GM18868 (cell line): Measurements from ENCODE around the gene ATXN7L1.
"Not testable (repeated sequence)": the region's sequence is repeated elsewhere in the genome, so short reads cannot be mapped to it uniquely, and the experiment has no call there.

Source experiments
- ATAC-seq: cut with Tn5 transposase; IDR thresholded peaks from one replicate; pipeline ENCODE4 v1.9.1; 2021; ENCODE audit warnings: mild to moderate bottlenecking, moderate library complexity; ENCODE audit not compliant: unreplicated experiment

The ATXN7L1 gene

GRCh38 chr7:105623906-105624305 lies 252.5 kb downstream of the ATXN7L1 start:
- ATAC-seq, result no peak

DNA sequence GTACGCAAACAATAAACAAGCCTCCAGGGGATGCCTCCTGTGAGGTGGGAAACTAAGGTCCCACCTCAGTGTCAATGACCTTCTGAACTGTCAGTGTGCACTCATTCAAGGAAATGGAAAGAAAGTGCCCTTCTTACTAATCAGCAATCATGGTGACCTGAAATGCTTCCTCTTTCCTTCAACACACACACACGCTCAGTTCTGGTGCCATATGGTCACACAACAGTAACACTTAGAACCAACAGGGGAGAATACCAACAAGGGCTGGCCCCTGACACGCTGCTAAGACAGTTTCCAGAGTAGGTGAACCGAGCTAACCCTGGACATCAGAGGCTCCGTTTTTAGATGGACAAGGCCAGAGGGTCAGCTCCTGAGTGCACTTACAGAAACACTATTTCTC lies 253.0 kb downstream of the ATXN7L1 start:
- no peak for ATAC-seq

DNA sequence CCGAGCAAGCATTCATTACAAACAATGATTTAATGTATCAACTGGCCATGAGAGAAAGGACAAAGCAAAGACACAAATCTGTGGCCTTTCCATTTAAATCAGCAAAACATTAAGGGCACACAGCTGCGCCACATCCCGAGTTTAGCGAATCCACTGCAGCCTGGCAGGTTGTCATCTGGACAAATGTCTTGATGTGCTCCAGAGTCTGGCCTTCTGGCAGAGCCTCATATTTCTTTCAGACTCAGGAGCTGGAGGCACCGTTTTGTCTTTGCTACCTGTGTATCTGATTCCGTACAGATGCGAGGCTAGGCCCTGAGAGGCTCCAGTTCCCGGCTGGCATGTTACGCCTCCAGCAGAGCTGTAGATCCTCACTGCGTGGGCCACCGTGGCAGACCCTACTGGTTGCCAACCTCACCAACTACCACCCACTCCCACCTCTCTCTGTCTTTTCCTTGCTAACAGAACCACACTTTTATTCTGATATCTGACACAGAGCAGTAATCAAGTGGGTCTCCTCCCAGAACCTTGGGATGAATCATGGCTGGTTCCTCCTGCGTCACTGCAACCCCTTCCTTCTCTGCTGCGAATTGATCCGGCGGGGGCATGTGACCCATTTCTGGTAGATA lies 254.2 kb downstream of the ATXN7L1 start:
- ATAC-seq, result no peak

DNA sequence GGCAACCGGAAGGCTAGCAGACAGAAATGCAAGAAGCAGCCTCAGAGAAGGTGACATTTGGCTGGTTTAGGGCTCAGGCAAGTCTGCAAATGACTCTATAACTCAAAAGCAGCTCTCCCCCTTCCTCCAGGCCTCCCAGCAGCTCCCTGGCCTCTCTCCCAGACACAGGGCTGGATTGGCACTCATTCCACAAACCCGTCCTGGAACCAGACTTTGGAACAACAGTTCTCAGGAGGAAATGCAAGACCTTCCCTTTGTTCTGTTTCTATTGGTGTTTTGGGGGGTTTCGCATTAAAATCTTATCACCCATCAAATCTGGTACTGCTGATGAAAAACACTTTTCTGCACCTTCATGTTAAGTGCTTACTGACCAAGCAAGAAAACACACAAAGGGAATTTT lies 254.8 kb downstream of the ATXN7L1 start:
- no peak for ATAC-seq

DNA sequence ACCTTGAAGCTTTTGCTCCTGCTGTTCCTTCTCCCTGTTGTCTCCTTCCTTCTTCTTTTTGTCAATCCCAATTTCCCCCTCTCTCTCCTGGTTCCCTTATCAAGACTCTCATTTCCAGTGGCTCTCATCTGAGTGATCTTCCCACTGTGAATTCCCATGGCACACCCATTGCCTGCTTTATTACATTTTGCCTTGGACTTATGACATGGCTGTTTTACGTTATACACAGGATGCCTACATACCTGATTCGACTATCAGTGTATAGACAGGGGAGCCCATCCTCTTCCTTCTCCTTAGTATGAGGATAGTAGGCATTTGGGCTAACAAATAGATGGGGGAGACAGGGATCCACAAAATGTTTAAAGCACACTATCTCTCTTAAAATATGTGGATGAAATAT lies 255.2 kb downstream of the ATXN7L1 start:
- no peak for ATAC-seq

DNA sequence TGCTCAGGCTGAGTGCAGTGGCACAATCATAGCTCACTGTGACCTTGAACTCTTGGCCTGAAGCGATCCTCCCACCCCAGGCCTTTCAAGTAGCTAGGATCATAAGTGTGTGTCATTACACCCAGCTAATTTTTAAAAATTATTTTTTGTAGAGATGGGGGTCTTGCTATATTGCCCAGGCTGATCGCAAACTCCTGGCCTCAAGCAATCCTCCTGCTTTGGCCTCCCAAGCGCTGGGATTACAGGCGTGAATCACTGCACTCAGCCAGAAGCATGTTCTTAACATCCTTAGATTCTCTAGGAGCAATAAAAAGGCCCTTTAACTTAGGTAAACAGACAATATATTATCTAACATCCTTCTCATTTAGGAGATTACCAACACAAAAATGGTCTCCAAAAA lies 256.8 kb downstream of the ATXN7L1 start:
- no peak for ATAC-seq

GRCh38 chr7:105618016-105618296 lies 258.4 kb downstream of the ATXN7L1 start:
- ATAC-seq, result no peak

DNA sequence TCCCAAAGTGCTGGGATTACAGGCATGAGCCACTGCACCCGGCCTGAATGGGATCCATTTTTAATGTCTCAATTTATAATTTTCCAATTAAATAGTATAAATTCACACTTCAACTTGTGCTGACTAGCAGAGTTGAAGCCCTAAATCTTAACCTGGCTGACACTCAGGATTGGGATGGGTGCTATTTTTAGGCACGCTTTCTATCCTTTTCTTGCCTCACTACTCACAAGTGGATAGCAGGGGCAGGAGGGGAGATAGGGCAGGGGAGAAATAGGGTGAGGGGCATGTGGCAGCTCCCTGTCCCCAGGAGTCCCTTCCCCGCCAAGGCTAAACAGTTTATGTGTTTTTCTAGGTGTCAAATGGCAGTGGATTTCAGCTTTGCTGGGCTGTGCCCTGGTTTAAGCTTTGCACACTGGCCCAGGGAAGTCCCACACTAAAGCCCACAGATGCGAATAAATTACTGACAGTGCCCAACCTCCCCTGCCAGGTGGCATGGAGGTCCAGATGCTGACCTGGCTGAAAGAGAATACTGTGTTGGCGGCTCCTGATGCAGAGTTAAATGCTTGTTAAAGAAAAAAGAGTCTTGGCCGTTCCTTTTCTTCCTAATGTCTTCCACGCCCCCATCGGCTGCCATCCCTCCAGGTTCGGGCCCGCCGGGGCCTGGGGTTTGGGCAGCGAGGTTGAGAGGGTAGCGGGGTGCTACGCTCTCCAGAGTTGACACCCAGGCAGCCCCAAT lies 259.0 kb downstream of the ATXN7L1 start:
- no peak for ATAC-seq

DNA sequence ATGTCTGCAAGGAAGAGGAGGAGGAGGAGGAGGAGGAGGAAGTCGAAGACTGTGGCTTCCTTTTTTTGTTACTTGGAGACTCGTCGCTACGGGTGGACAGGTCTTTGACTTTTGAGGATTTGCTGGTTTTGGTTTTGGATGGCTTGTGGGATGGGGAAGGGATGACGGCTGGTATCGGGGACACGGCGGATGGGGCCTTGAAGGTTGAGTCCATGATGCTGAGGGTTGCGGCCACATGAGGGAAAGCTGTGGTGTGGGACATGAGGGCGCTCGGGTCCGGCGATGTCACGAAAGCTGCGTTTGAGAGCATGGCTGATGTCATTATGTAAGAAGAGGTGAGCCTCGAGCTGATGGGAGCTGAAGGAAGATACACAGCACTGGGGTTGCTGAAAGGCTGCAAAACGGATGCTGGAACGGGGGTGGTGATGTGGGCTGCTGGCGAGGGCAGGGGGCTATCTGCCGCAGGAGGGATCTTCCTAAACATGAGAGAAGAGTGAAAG lies 262.0 kb downstream of the ATXN7L1 start:
- no peak for ATAC-seq

- ATAC-seq, result no peak
Observed at GRCh38 chr7:105613611-105614330, 262.6 kb downstream of the ATXN7L1 start.

GRCh38 chr7:105612806-105613205 lies 263.6 kb downstream of the ATXN7L1 start:
- no peak for ATAC-seq

DNA sequence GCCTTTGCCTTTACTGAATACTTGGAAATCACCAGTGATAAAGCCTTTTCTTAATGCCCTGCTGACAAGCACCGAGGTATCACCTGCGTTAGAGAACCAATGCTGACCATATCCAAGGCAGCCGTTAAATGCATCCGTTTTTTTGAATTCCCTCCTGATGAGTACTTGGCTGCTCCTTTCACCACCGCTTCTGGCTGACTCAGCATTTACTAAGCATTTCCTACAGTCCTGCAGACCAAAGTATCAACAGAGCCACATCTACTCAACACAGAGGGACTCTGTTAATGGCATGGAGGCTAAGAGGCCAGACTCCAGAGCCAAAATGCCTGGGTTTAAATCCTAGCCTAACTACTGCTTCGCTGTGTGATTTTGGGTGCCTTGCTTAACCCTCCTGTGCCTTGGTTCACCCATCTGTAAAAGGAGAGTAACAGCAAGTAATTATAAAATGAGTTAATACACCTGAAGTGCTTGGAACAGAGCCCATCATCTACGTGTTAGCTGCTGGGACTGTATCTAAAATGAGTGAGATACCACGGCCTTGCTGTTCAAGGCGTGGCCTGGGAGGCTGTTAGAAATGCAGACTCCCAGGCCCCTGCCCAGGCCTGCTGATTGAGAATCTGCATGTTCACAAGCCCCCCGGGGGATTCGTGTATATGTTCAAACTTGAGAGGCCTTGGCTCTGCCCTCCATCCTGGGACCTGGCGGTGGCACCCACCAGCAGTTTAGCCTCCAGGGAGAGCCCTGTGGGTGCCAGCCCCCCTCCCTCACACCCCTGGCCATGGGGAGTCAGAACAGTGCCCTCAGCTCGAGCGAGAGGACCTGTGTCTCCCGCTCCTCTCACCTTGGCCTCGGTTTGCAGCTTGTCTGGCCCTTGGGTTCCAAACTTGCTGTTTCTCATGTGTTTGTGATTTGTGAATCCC lies 264.3 kb downstream of the ATXN7L1 start:
- no peak for ATAC-seq

GRCh38 chr7:105610165-105610930 lies 266.1 kb downstream of the ATXN7L1 start:
- ATAC-seq, result no peak

DNA sequence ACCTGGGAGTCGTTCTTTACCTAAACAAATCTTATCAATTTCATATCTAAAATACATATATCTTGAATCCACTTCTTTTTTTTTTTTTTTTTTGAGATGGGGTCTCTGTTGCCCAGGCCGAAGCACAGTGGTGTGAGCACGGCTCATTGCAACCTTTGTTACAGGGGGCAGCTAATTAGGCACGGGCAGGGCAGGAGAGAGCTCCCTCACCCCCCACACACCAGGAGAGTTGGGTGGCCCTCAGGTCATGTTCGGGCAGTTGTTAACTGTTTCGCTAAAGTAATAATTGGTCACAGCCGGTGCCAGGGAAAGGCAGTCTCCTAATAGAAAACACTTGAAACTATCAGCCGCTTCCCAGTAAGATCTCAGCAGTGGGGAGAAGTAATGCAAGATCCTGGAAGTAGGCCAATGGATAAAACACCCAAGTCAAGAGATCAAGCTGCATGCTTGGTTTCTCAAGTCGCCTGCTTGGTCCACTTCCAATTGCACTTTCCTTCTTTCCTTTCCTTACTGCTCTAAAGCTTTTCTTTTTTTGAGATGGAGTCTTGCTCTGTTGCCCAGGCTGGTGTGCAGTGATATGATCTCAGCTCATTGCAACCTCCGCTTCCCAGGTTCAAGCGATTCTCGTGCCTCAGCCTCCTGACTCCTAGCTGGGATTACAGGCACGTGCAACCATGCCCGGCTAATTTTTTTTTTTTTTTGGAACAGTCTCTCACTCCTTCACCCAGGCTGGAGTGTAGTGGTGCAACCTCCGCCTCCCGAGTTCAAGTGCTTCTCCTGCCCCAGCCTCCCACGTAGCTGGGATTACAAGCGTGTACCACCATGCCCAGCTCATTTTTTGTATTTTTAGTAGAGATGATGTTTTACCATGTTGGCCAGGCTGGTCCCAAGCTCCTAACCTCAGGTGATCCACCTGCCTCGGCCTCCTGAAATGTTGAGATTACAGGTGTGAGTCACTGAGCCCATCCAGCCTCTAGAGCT lies 273.8 kb downstream of the ATXN7L1 start:
- no peak for ATAC-seq

DNA sequence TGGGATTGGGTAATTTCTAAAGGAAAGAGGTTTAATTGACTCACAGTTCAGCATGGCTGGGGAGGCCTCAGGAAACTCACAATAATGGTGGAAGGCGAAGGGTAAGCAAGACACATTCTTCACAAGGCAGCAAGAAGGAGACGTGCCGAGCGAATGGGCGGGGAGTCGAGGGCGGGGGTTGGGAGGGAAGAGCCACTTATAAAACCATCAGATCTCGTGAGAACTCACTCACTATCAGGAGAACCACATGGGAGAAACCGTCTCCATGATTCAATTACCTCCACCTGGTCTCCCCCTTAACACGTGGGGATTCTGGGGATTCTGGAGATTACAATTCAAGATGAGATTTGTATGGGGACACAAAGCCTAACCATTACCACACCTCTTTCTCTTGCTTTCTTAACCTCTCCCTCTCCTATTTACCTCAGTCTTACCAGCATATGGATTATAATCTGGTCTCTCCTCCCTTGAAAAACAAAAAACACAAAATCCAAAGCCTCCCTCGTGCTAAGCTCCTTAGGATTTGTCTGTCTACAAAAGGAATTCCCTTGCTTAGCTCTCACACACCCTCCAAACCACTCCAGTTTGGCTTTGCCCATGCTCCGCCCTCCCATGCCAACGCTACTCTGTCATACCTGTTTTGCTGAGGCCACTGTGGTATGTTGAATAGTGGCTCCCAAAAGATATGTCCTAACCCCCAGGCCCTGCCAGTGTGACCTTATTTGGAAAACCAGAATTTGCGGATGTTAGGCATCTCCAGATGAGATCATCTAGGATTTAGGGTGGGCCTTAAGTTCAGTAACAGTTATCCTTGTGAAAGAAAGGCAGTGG lies 275.5 kb downstream of the ATXN7L1 start:
- no peak for ATAC-seq

DNA sequence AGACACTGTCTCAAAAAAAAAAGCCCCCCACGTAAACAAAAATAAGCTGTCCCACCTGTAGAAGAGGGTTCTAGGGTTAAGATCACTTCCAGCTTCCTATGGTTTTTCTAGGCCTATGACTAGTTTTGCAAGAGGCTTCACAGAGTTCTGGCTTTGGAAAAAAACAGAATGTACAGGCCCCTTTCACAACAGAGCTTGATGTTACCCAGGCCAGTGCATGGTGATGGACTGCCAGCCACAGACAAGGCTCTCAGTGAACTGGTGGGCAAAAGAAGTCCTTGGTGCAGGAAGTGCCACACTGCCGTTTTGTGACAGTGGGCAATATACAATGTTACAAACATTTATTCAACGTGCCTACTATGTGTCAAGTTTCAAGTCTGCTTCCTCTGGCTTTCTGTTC lies 276.8 kb downstream of the ATXN7L1 start:
- ATAC-seq, result no peak

- ATAC-seq, result not testable (repeated sequence)
Observed at GRCh38 chr7:105599080-105599479, 277.3 kb downstream of the ATXN7L1 start.

DNA sequence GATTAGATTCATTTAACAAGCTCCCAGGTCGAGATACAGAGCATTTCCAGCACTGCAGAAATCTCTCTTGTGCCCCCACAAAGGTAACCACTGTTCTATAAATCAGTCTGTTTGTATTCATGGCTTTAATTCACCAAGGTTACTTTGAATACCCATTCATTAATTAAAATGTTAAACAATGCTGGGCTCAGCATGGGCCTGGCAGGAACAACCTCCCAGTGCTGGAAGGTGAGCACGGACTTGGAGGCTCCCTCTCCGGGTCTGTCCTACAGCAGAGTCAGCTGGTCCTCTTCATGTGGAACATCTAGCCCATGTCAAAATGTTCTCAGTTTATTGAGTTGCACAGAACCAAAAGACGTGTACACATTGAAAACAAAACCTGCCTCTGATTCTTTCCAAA lies 279.5 kb downstream of the ATXN7L1 start:
- no peak for ATAC-seq
